Loucy (cell line): Measurements from ENCODE around the gene NDUFAF4.
"Not testable (repeated sequence)": the region's sequence is repeated elsewhere in the genome, so short reads cannot be mapped to it uniquely, and the experiment has no call there.

Experiments
- EZH2phosphoT487 ChIP-seq: fragments of 200-600 bp; IDR thresholded peaks from 2 replicates; pipeline ENCODE4 v1.6.1; 2018; ENCODE audit warnings: antibody characterized with exemption, mild to moderate bottlenecking, moderate library complexity, borderline replicate concordance
- TF ChIP-seq, protein P1 (sequence below): fragments of 200-600 bp; sonication (generic); conservative IDR thresholded peaks from 2 replicates; pipeline ENCODE4 v1.5.1; 2014; ENCODE audit warnings: mild to moderate bottlenecking, antibody characterized with exemption, low read length

DNA sequence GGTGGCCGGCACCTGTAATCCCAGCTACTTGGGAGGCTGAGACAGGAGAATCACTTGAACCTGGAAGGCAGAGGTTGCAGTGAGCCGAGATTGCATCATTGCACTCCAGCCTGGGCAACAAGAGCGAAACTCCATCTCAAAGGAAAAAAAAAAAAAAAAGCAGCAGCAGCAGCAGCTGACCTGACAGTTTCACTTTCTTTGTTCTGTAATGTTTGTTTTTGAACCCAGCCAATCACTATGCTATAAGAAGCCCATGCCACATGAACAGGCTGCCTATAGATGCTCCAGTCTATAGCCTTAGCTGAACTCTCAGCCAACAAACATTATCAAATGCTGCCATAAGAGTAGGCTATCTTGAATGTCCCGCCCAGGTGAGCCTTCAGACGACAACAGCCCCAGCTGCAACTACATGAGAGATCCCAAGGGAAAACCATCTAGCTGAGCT is 12.5 kb downstream of the NDUFAF4 start:
- TF ChIP-seq, protein P1, sequence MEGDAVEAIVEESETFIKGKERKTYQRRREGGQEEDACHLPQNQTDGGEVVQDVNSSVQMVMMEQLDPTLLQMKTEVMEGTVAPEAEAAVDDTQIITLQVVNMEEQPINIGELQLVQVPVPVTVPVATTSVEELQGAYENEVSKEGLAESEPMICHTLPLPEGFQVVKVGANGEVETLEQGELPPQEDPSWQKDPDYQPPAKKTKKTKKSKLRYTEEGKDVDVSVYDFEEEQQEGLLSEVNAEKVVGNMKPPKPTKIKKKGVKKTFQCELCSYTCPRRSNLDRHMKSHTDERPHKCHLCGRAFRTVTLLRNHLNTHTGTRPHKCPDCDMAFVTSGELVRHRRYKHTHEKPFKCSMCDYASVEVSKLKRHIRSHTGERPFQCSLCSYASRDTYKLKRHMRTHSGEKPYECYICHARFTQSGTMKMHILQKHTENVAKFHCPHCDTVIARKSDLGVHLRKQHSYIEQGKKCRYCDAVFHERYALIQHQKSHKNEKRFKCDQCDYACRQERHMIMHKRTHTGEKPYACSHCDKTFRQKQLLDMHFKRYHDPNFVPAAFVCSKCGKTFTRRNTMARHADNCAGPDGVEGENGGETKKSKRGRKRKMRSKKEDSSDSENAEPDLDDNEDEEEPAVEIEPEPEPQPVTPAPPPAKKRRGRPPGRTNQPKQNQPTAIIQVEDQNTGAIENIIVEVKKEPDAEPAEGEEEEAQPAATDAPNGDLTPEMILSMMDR = not testable (repeated sequence)
- not testable (repeated sequence) for TF ChIP-seq EZH2phosphoT487
